WI38 (cell line): ENCODE data around the gene OR10A3.

Source experiments
- H3K4me3 ChIP-seq: 2 replicates; pipeline ENCODE4 v1.5.1; 2011; ENCODE audit warnings: low read depth, mild to moderate bottlenecking, control low read depth, low read length
- CTCF ChIP-seq: IDR thresholded peaks from 2 replicates; pipeline ENCODE4 v1.5.1; 2012; ENCODE audit warnings: low read depth, mild to moderate bottlenecking, control low read depth, low read length

Gene OR10A3

GRCh38 chr11:7901319-7901854, 40.1 kb downstream of the OR10A3 start:
- no peak for TF ChIP-seq CTCF

GRCh38 chr11:7900686-7901085, 40.8 kb downstream of the OR10A3 start:
- TF ChIP-seq CTCF = no peak
- H3K4me3 ChIP-seq = no peak overlapping the region

More at GRCh38 chr11:7901319-7901854, 40.1 kb downstream of the OR10A3 start:
- H3K4me3 ChIP-seq = no peak overlapping the region

GRCh38 chr11:7899418-7899817, 42.1 kb downstream of the OR10A3 start:
- H3K4me3 ChIP-seq = no peak overlapping the region
- no peak for TF ChIP-seq CTCF

- no peak for TF ChIP-seq CTCF
- H3K4me3 ChIP-seq = no peak overlapping the region
Observed at GRCh38 chr11:7898666-7899283, 42.7 kb downstream of the OR10A3 start.

GRCh38 chr11:7896009-7896785, 45.3 kb downstream of the OR10A3 start:
- H3K4me3 ChIP-seq = no peak overlapping the region
- no peak for TF ChIP-seq CTCF

- no peak overlapping the region for H3K4me3 ChIP-seq
- TF ChIP-seq CTCF = no peak
Observed at GRCh38 chr11:7894251-7894650, 47.3 kb downstream of the OR10A3 start.

GRCh38 chr11:7893796-7894195, 47.7 kb downstream of the OR10A3 start:
- H3K4me3 ChIP-seq = no peak overlapping the region
- TF ChIP-seq CTCF = no peak
